K562 (cell line): ENCODE data around the gene MMP11. TPM values are rescaled to one million over a fixed set of nuclear protein-coding genes. Genes with fewer than 3 reads are reported as not detected.

Experiments used
- ATAC-seq: fragments of 200-7000 bp; cut with Tn5 transposase; 3 replicates; pipeline ENCODE4 v1.9.1; 2020; ENCODE audit warnings: moderate library complexity
- BruUV-seq: library from RNA; stranded (reverse); fragments of 400-500 nt; replicated peaks from 2 replicates; lab custom pipeline; 2021; lab: Mats Ljungman, UMichigan
- CTCF ChIA-PET: fragments of 300-600 bp; formaldehyde crosslinking; extraction: SDS; loops from one replicate; lab custom pipeline; 2021; ENCODE audit warnings: low intra/inter-chr PET ratio; lab: Yijun Ruan, JAX
- POLR2A ChIA-PET: fragments of 300-600, 350-650 bp; sonication (Branson Sonifier 250); formaldehyde crosslinking; extraction: SDS; loops from one replicate; lab custom pipeline; 2021; ENCODE audit warnings: antibody characterized with exemption, inconsistent platforms; lab: Yijun Ruan, JAX
- DNase-seq, 4 experiments: peaks; one replicate each; pipeline versions ENCODE4 v3.0.0 to v3.0.0-alpha.2; 2011 to 2018; ENCODE audit warnings: low spot score in 3 of 4, mixed read lengths in 3 of 4; ENCODE audit errors: extremely low read depth in 1 of 4
- FAIRE-seq: peaks from 2 replicates; lab custom pipeline; 2011; peaks lifted over from hg19 to GRCh38; lab: Jason Lieb, UNC
- H2AFZ ChIP-seq: 2 replicates; pipeline ENCODE4 v1.6.0; 2011; ENCODE audit warnings: low read depth, low read length, control low read depth, inconsistent platforms
- H3K27ac ChIP-seq: fragments of 200-600 bp; 3 replicates; pipeline ENCODE4 v1.8.0; 2011; ENCODE audit warnings: low read depth, mild to moderate bottlenecking, control low read depth, inconsistent platforms, low read length, moderate library complexity, mixed read lengths; ENCODE audit errors: extremely low read depth
- H3K27me3 ChIP-seq, 2 experiments: fragments of 300-600 bp in 1 of 2; 2 replicates in 1 of 2; 3 replicates in 1 of 2; pipeline versions ENCODE4 v1.6.0 to v1.8.0; 2011; ENCODE audit warnings: inconsistent platforms in 2 of 2, low read length in 2 of 2, mild to moderate bottlenecking in 1 of 2, mixed read lengths in 1 of 2, moderate library complexity in 1 of 2; ENCODE audit not compliant: control insufficient read depth in 2 of 2, insufficient read depth in 2 of 2
- H3K36me3 ChIP-seq: fragments of 300-600 bp; 3 replicates; pipeline ENCODE4 v1.8.0; 2011; ENCODE audit warnings: mild to moderate bottlenecking, low read length, inconsistent platforms; ENCODE audit not compliant: control insufficient read depth, insufficient read depth
- H3K4me1 ChIP-seq, 2 experiments: fragments of 200-600 bp in 1 of 2; replicated peaks in 1 of 2; 2 replicates in 1 of 2; 3 replicates in 1 of 2; pipeline versions ENCODE4 v1.5.1 to v1.8.0; 2011; ENCODE audit warnings: inconsistent platforms in 2 of 2, low read length in 2 of 2, mild to moderate bottlenecking in 1 of 2, mixed read lengths in 1 of 2, moderate library complexity in 1 of 2; ENCODE audit not compliant: control insufficient read depth in 2 of 2, insufficient read depth in 2 of 2
- H3K4me2 ChIP-seq: 2 replicates; pipeline ENCODE4 v1.6.1; 2011; ENCODE audit warnings: low read length, control low read depth, inconsistent platforms, mixed read lengths; ENCODE audit not compliant: insufficient read depth
- H3K4me3 ChIP-seq: fragments of 200-600 bp; sonication (generic), shearing (Covaris generic); 2 replicates; pipeline ENCODE4 v1.5.1; 2016; ENCODE audit warnings: control low read depth, inconsistent platforms
- H3K79me2 ChIP-seq: fragments of 200-600 bp; 3 replicates; pipeline ENCODE4 v1.8.0; 2011; ENCODE audit warnings: low read length, inconsistent platforms; ENCODE audit not compliant: control insufficient read depth, insufficient read depth
- H3K9ac ChIP-seq, 2 experiments: 2 replicates each; pipeline versions ENCODE4 v1.6.0 to v1.6.1; 2011; ENCODE audit warnings: low read depth in 2 of 2, low read length in 2 of 2, control low read depth in 1 of 2, inconsistent platforms in 1 of 2, mild to moderate bottlenecking in 1 of 2, mixed read lengths in 1 of 2; ENCODE audit not compliant: insufficient read depth in 1 of 2
- H3K9me1 ChIP-seq: one replicate; pipeline ENCODE4 v1.6.0; 2011; ENCODE audit warnings: inconsistent platforms, mild to moderate bottlenecking, low read length, moderate library complexity; ENCODE audit not compliant: control insufficient read depth, insufficient read depth
- H3K9me3 ChIP-seq: replicated peaks from 2 replicates; pipeline ENCODE4 v1.5.1; 2011; ENCODE audit warnings: low read depth, low read length, inconsistent platforms; ENCODE audit not compliant: control insufficient read depth, insufficient read depth
- H4K20me1 ChIP-seq: replicated peaks from 2 replicates; pipeline ENCODE4 v1.6.1; 2011; ENCODE audit warnings: low read length, inconsistent platforms, mixed read lengths; ENCODE audit not compliant: control insufficient read depth, insufficient read depth
- FOXA1 ChIP-seq: fragments of 450-650 bp; IDR thresholded peaks from 2 replicates; pipeline ENCODE4 v1.6.1; 2016; ENCODE audit warnings: mild to moderate bottlenecking, borderline replicate concordance
- HIVEP1 ChIP-seq: fragments of 250-450 bp; sonication (Bioruptor Pico); IDR thresholded peaks from 2 replicates; pipeline ENCODE4 v1.4.0; 2020; ENCODE audit warnings: mild to moderate bottlenecking
- KLF10 ChIP-seq: fragments of 250-450 bp; sonication (Bioruptor Pico); IDR thresholded peaks from 2 replicates; pipeline ENCODE4 v1.6.1; 2021; ENCODE audit warnings: matching md5 sums
- MCM3 ChIP-seq: fragments of 450-650 bp; IDR thresholded peaks from 2 replicates; pipeline ENCODE4 v1.6.1; 2016
- NFE2 ChIP-seq: IDR thresholded peaks from 2 replicates; pipeline ENCODE4 v1.6.1; 2014; ENCODE audit warnings: antibody characterized with exemption, low read depth
- NFRKB ChIP-seq: fragments of 450-650 bp; IDR thresholded peaks from 2 replicates; pipeline ENCODE4 v1.6.1; 2016; ENCODE audit warnings: low read depth
- RB1 ChIP-seq: fragments of 450-650 bp; IDR thresholded peaks from 2 replicates; pipeline ENCODE4 v1.6.1; 2017; ENCODE audit warnings: low read depth, mild to moderate bottlenecking
- SIN3A ChIP-seq, 2 experiments: fragments of 150-350 bp in 1 of 2; IDR thresholded peaks; 2 replicates each; pipeline ENCODE4 v1.6.1; 2011 to 2016; ENCODE audit warnings: borderline replicate concordance in 2 of 2, low read depth in 2 of 2, low read length in 2 of 2, mild to moderate bottlenecking in 2 of 2, moderate library complexity in 2 of 2; ENCODE audit not compliant: control insufficient read depth in 1 of 2
- SMAD2 ChIP-seq: fragments of 150-350 bp; IDR thresholded peaks from 2 replicates; pipeline ENCODE4 v1.6.1; 2014; ENCODE audit warnings: low read depth, mild to moderate bottlenecking, low read length
- ZBTB2 ChIP-seq: fragments of 450-650 bp; IDR thresholded peaks from 2 replicates; pipeline ENCODE4 v1.6.1; 2016; ENCODE audit warnings: antibody characterized with exemption
- ZNF445 ChIP-seq: fragments of 250-450 bp; sonication (Bioruptor Pico); IDR thresholded peaks from 2 replicates; pipeline ENCODE4 v1.4.0; 2020; ENCODE audit warnings: low read depth, mild to moderate bottlenecking, moderate library complexity
- ZNF77 ChIP-seq: fragments of 250-450 bp; sonication (Bioruptor Pico); IDR thresholded peaks from 2 replicates; pipeline ENCODE4 v1.5.0; 2020
- WGBS: fragments of 100-300 bp; shearing (Covaris generic); methylation state at CpG from one replicate; pipeline ENCODE4 v1.1.6; 2016; ENCODE audit warnings: low coverage, mixed read lengths; ENCODE audit not compliant: insufficient coverage; ENCODE audit errors: missing lambda C conversion rate; 5-methylcytosine and 5-hydroxymethylcytosine counted together
- in situ Hi-C: fragments of 300-500 bp; cut with MboI; formaldehyde crosslinking; loops from 4 replicates; pipeline ENCODE4 v1.15.0; 2018; ENCODE audit warnings: inconsistent platforms, mixed read lengths
- intact Hi-C: fragments of 100-400 bp; cut with micrococcal nuclease; formaldehyde crosslinking; loops from 2 replicates; pipeline ENCODE4 v1.14.2; 2022
- polyA plus RNA-seq, 8 experiments: library from polyadenylated mRNA; depleted of rRNA in 4 of 8; stranded (reverse) in 5 of 8; unstranded in 3 of 8; fragments of >200 nt; fragmentation: Nextera tagmentation in 2 of 8; fragmentation: Illumina TruSeq in 1 of 8; extraction: Ambion mirVana in 2 of 8; extraction: Trizol in 1 of 8; gene quantifications; 2 replicates each; pipeline versions ENCODE4 v1.2.1 to v1.2.3, GENCODE V29; 2011 to 2014; ENCODE audit warnings: inconsistent platforms in 1 of 8, missing spikeins in 1 of 8
- total RNA-seq, 7 experiments: library from RNA; depleted of rRNA in 6 of 7; stranded (reverse); fragments of >200 nt in 6 of 7; fragmentation: Illumina TruSeq in 2 of 7; extraction: Trizol in 2 of 7; gene quantifications; 2 replicates each; pipeline versions ENCODE4 v1.2.1 to v1.2.3, GENCODE V29; 2011 to 2021; ENCODE audit warnings: low replicate concordance in 1 of 7
- TF ChIP-seq, protein P1 (sequence below), 2 experiments: fragments of 200-800 bp in 1 of 2; sonication (Bioruptor generic) in 1 of 2; sonication (generic) in 1 of 2; formaldehyde crosslinking in 1 of 2; IDR thresholded peaks in 1 of 2; conservative IDR thresholded peaks in 1 of 2; 2 replicates each; pipeline versions ENCODE4 v1.5.0 to v1.6.1; 2016 to 2020; ENCODE audit warnings: missing compliant biosample characterization in 1 of 2, missing genetic modification characterization in 1 of 2, missing genetic modification reagents in 1 of 2
- TF ChIP-seq, protein P2 (sequence below), 2 experiments: fragments of 450-650 bp; conservative IDR thresholded peaks; 2 replicates each; pipeline ENCODE4 v1.6.1; 2017; ENCODE audit warnings: mild to moderate bottlenecking in 2 of 2, moderate library complexity in 2 of 2
- TF ChIP-seq, protein P3 (sequence below): fragments of 250-450 bp; sonication (Bioruptor Pico); IDR thresholded peaks from 2 replicates; pipeline ENCODE4 v1.5.0; 2021

Gene MMP11
- total and polyA plus RNA-seq, 9 of the 15 experiments (the other 6 are each of a cell fraction or from before 2014, with no cell fraction given), result 0.14 to 1.8 (median 1.1) TPM; not detected in 2

DNA sequence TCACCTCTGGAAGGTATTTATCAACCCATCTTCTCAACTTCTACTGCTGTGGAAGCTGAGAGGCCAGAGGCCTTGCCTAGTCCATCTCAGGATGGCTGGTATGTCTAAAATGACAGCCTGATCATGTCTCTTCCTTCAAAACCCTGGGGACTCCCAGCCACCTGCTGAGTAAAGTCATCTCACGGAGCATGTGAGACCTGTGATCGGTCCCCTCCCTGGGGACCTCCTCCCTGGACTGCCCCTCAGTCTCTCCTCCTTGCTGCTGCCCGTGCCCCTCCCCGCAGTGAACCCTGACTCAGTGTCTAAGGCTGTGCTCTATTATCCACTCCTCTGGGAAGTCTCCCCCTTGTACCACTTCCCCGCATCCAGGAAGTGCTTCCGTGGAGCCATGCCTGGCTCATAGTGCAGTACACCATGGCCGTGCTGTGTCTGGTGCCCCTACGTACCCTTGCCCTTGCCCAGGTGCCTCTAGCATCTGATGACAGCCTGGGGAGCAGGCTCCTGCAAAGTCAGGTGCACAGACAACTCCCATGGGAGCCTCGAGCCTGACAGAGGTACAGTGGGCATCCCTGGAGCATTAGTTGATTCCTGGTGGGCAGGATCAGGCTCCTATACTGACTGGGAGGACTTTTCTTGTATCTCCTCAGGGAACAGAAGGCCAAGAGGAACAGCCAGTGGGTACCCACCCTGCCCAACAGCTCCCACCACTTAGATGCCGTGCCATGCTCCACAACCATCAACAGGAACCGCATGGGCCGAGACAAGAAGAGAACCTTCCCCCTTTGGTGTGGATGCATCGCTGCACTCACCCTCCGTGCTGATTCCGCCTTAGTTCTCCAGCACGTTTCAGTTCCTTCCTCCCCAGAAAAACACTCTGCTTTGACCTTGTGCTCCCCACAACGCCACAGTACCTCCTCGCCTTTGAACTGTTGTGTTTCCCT is 27.9 kb downstream of the MMP11 start:
- H4K20me1 ChIP-seq, result no peaks in the 10 kb centered on the region
- H3K9ac ChIP-seq, result no peak overlapping the region
- peaks cover 61% of the 10 kb centered on the region; the same call in 2 of the 3 replicates for H3K36me3 ChIP-seq
- no peaks in the 10 kb centered on the region; a peak in 1 of 5 replicates for H3K4me1 ChIP-seq
- no peak overlapping the region for H2AFZ ChIP-seq
- POLR2A ChIA-PET, result no interaction called here
- H3K4me2 ChIP-seq, result no peak overlapping the region
- no TSS peak for BruUV-seq
- CTCF ChIA-PET, result no interaction called here
- no peaks in the 10 kb centered on the region for H3K27me3 ChIP-seq
- in situ Hi-C loops, result no loop called here
- 93% methylated on average over 15 of the region's 18 CpGs for WGBS
- H3K9me3 ChIP-seq, result no peaks in the 10 kb centered on the region
- H3K79me2 ChIP-seq, result no peaks in the 10 kb centered on the region
- no peak for DNase-seq
- TF ChIP-seq NFE2 (no peak), HIVEP1 (CRISPR knock-in tag) (no peak), ZNF445 (CRISPR knock-in tag) (no peak), SMAD2 (no peak), MCM3 (no peak), NFRKB (no peak), ZNF77 (CRISPR knock-in tag) (no peak), KLF10 (CRISPR knock-in tag) (no peak), FOXA1 (no peak), RB1 (no peak), SIN3A (IDR thresholded peaks at IDR 0.05; ENCODE audit: borderline replicate concordance in 2 of 2, control insufficient read depth in 1 of 2, low read depth in 2 of 2, low read length in 2 of 2) (no peak), ZBTB2 (no peak)
- TF ChIP-seq, protein P1, sequence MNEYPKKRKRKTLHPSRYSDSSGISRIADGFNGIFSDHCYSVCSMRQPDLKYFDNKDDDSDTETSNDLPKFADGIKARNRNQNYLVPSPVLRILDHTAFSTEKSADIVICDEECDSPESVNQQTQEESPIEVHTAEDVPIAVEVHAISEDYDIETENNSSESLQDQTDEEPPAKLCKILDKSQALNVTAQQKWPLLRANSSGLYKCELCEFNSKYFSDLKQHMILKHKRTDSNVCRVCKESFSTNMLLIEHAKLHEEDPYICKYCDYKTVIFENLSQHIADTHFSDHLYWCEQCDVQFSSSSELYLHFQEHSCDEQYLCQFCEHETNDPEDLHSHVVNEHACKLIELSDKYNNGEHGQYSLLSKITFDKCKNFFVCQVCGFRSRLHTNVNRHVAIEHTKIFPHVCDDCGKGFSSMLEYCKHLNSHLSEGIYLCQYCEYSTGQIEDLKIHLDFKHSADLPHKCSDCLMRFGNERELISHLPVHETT (CRISPR knock-in tag; conservative IDR thresholded peaks at IDR 0.05 in 1 of 2, IDR thresholded peaks at IDR 0.05 in 1 of 2), result no peak
- TF ChIP-seq, protein P2, sequence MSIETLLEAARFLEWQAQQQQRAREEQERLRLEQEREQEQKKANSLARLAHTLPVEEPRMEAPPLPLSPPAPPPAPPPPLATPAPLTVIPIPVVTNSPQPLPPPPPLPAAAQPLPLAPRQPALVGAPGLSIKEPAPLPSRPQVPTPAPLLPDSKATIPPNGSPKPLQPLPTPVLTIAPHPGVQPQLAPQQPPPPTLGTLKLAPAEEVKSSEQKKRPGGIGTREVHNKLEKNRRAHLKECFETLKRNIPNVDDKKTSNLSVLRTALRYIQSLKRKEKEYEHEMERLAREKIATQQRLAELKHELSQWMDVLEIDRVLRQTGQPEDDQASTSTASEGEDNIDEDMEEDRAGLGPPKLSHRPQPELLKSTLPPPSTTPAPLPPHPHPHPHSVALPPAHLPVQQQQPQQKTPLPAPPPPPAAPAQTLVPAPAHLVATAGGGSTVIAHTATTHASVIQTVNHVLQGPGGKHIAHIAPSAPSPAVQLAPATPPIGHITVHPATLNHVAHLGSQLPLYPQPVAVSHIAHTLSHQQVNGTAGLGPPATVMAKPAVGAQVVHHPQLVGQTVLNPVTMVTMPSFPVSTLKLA (conservative IDR thresholded peaks at IDR 0.05), result no peak
- TF ChIP-seq, protein P3, sequence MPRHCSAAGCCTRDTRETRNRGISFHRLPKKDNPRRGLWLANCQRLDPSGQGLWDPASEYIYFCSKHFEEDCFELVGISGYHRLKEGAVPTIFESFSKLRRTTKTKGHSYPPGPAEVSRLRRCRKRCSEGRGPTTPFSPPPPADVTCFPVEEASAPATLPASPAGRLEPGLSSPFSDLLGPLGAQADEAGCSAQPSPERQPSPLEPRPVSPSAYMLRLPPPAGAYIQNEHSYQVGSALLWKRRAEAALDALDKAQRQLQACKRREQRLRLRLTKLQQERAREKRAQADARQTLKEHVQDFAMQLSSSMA (CRISPR knock-in tag), result no peak
- TF ChIP-seq, all 486 proteins: peak for 0
- ATAC-seq (no peak), FAIRE-seq (no peak)
- Histone ChIP-seq H3K9me1 (no peaks in the 10 kb centered on the region), H3K27ac (no peak overlapping the region), H3K4me3 (no peak overlapping the region)
- intact Hi-C loops, result no loop called here
